Right atrium auricular region (tissue), 2 donors: ENCODE results near the gene PEX14. TPM values are rescaled to one million over a fixed set of nuclear protein-coding genes. Genes with fewer than 3 reads are reported as not detected.

Experiments used
- DNase-seq: peaks from one replicate; pipeline ENCODE4 v3.0.0-alpha.2; 2019; ENCODE audit warnings: low spot score
- H3K27ac ChIP-seq, 2 donors: fragments of 200-600 bp; sonication (generic); 1 replicate in 1 of 2; 2 replicates in 1 of 2; pipeline ENCODE4 v1.5.1; 2016 to 2019
- H3K27me3 ChIP-seq, 2 donors: fragments of 200-600 bp; sonication (generic); one replicate each; pipeline versions ENCODE4 v1.5.1 to v1.6.0; 2017 to 2019
- H3K36me3 ChIP-seq: fragments of 200-600 bp; sonication (generic); one replicate; pipeline ENCODE4 v1.5.1; 2016
- H3K4me1 ChIP-seq, 2 donors: fragments of 200-600 bp; sonication (generic); one replicate each; pipeline versions ENCODE4 v1.5.1 to v1.6.0; 2017 to 2019
- H3K4me3 ChIP-seq, 2 donors: fragments of 200-600 bp; sonication (generic); 1 replicate in 1 of 2; 2 replicates in 1 of 2; pipeline ENCODE4 v1.5.1; 2017 to 2019; ENCODE audit warnings: mild to moderate bottlenecking in 1 of 2, moderate library complexity in 1 of 2
- H3K9me3 ChIP-seq, 2 donors: fragments of 200-600 bp; sonication (generic); one replicate each; pipeline ENCODE4 v1.5.1; 2019
- total RNA-seq, 2 donors: library from RNA; depleted of rRNA; stranded (reverse); fragments of >200 nt; gene quantifications; one replicate each; pipeline ENCODE4 v1.1.0, GENCODE V29; 2016
- TF ChIP-seq, protein P1 (sequence below), 2 donors: fragments of 200-600 bp; sonication (generic); IDR thresholded peaks; one replicate each; pipeline ENCODE4 v1.5.1; 2019; ENCODE audit warnings: antibody characterized with exemption in 2 of 2

PEX14 gene
- total RNA-seq, 2 donors from 2014 or later: 13.7 to 14.5 TPM

- DNase-seq: no peak
- no peaks in the 10 kb centered on the region for H3K27me3 ChIP-seq
- TF ChIP-seq, protein P1, sequence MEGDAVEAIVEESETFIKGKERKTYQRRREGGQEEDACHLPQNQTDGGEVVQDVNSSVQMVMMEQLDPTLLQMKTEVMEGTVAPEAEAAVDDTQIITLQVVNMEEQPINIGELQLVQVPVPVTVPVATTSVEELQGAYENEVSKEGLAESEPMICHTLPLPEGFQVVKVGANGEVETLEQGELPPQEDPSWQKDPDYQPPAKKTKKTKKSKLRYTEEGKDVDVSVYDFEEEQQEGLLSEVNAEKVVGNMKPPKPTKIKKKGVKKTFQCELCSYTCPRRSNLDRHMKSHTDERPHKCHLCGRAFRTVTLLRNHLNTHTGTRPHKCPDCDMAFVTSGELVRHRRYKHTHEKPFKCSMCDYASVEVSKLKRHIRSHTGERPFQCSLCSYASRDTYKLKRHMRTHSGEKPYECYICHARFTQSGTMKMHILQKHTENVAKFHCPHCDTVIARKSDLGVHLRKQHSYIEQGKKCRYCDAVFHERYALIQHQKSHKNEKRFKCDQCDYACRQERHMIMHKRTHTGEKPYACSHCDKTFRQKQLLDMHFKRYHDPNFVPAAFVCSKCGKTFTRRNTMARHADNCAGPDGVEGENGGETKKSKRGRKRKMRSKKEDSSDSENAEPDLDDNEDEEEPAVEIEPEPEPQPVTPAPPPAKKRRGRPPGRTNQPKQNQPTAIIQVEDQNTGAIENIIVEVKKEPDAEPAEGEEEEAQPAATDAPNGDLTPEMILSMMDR (IDR thresholded peaks at IDR 0.05): no peak
Observed at GRCh38 chr1:10490286-10490970, 15.7 kb downstream of the PEX14 start.

GRCh38 chr1:10494418-10494753 lies 19.6 kb downstream of the PEX14 start:
- DNase-seq: no peak
- peaks cover 0 to 19% of the 10 kb centered on the region in 2 donors for H3K4me1 ChIP-seq
- H3K4me3 ChIP-seq: no peak overlapping the region
- H3K27me3 ChIP-seq: no peaks in the 10 kb centered on the region
- no peaks in the 10 kb centered on the region for H3K9me3 ChIP-seq
- TF ChIP-seq, protein P1 (IDR thresholded peaks at IDR 0.05): no peak
- H3K27ac ChIP-seq: no peak overlapping the region
- H3K36me3 ChIP-seq: no peaks in the 10 kb centered on the region

More at GRCh38 chr1:10490286-10490970, 15.7 kb downstream of the PEX14 start:
- H3K27ac ChIP-seq: no peak overlapping the region
- H3K4me1 ChIP-seq: peaks cover 0 to 12% of the 10 kb centered on the region in 2 donors
- no peak overlapping the region for H3K4me3 ChIP-seq
- H3K36me3 ChIP-seq: no peaks in the 10 kb centered on the region
- H3K9me3 ChIP-seq: no peaks in the 10 kb centered on the region

DNA sequence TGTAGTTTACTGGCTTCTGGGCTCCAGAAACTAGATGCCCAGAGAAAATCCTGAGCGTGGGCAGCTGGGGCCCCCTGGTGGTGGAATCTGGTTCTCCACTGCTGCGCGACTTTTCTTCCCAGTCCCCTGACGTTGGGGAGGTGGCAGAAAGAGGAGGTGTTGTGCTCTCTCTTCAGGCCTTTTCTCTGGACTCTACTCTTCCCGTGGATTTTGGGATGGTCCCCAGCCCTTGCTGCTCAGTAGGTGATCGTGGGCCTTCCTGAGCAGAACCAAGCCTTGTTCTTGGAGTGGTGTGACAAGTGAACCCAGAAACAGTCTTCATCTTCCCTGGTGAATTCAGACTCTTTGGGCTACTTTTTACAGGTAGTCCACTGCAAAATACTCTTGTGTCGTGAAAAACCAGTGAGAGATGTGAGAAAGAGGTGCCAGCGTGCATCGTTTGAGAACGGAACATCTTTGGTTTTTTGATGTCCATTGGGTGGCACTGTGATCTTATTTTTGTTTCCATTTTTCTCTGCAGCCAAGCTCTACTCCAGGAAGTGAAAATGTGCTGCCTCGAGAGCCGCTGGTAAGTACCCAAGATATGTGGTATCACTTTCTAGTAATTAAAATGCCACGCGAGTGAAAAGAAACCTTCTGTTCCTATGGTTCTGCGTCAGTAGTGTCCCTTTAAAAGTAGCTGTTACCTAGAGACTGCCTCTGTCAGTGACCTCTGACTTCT lies 20.2 kb downstream of the PEX14 start:
- Histone ChIP-seq H3K9me3 (no peaks in the 10 kb centered on the region), H3K27ac (peak overlapping the region; percentile 29 to 67), H3K36me3 (no peaks in the 10 kb centered on the region), H3K4me1 (peaks cover 0 to 19% of the 10 kb centered on the region in 2 donors), H3K4me3 (peak overlapping the region in 1 of 2 donors; percentile 26), H3K27me3 (no peaks in the 10 kb centered on the region)
- peak; percentile 70 for DNase-seq
- TF ChIP-seq, protein P1 (IDR thresholded peaks at IDR 0.05): peak; percentile 68 to 92

DNA sequence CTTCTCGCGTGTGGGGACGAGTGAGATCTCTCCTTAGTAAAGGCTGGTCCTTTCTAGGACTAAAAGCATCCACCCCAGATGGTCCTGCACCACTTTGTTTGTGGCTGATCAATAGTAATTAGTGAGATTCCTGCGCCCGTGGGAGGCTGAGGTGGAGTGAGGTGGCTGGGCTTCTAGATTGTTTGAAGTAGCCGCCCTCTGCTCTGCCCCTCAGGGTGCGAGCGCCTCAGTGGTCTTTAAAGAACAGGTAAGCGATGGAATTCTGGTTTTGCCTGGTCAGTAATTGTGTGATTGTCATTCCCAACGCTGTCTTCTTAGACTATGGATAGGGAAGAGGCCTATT lies 20.7 kb downstream of the PEX14 start:
- peak overlapping the region; percentile 29 to 67 for H3K27ac ChIP-seq
- H3K4me1 ChIP-seq: peaks cover 0 to 19% of the 10 kb centered on the region in 2 donors
- no peaks in the 10 kb centered on the region for H3K9me3 ChIP-seq
- TF ChIP-seq, protein P1 (IDR thresholded peaks at IDR 0.05): no peak
- H3K4me3 ChIP-seq: peak overlapping the region in 1 of 2 donors; percentile 26
- no peaks in the 10 kb centered on the region for H3K27me3 ChIP-seq
- DNase-seq: no peak
- no peaks in the 10 kb centered on the region for H3K36me3 ChIP-seq

- Histone ChIP-seq H3K4me1 (peaks cover 0 to 19% of the 10 kb centered on the region in 2 donors), H3K9me3 (no peaks in the 10 kb centered on the region), H3K4me3 (no peak overlapping the region), H3K36me3 (no peaks in the 10 kb centered on the region), H3K27me3 (no peaks in the 10 kb centered on the region), H3K27ac (peak overlapping the region; percentile 29 to 67)
- TF ChIP-seq, protein P1 (IDR thresholded peaks at IDR 0.05): no peak
- DNase-seq: no peak
Observed at GRCh38 chr1:10495952-10496351, 21.2 kb downstream of the PEX14 start.
